Dermis blood vessel endothelial cell (primary cell): ENCODE measurements around the gene CFAP70. TPM values are rescaled to one million over a fixed set of nuclear protein-coding genes. Genes with fewer than 3 reads are reported as not detected.

Source experiments
- DNase-seq: peaks from one replicate; pipeline ENCODE4 v3.0.0; 2010
- total RNA-seq: library from RNA; depleted of rRNA; stranded (reverse); fragments of >200 nt; gene quantifications from 2 replicates; pipeline ENCODE4 v1.2.3, GENCODE V29; 2014

CFAP70 gene
- total RNA-seq, 1 donor from 2014 or later: 0.34 TPM

- peak; percentile 25 for DNase-seq
Observed at GRCh38 chr10:73251683-73252444, 106.8 kb downstream of the CFAP70 start.

DNA sequence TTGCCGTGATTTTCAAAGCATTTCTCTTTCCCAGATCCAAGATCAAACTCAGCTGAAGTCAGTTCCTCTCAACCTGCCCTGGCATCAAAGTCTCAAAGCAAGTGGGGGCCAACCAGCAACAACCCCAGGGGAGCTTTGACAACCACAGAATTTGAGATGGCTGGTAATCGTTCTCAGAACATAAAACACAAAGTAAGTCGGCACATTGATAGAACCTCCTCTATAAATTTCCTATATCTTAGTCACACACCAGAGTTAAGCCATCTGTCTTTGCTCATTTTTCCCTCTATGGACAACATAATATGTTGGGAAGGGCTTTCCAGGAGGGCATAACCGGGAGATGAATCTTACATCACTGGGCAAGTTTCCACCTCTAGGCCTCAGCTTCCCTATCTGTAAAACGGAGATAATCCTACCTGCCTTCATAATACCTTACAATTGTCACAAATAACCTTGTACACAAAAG is 110.4 kb downstream of the CFAP70 start:
- no peak for DNase-seq

- peak; percentile 6 for DNase-seq
Observed at GRCh38 chr10:73247509-73248258, 111.0 kb downstream of the CFAP70 start.

DNA sequence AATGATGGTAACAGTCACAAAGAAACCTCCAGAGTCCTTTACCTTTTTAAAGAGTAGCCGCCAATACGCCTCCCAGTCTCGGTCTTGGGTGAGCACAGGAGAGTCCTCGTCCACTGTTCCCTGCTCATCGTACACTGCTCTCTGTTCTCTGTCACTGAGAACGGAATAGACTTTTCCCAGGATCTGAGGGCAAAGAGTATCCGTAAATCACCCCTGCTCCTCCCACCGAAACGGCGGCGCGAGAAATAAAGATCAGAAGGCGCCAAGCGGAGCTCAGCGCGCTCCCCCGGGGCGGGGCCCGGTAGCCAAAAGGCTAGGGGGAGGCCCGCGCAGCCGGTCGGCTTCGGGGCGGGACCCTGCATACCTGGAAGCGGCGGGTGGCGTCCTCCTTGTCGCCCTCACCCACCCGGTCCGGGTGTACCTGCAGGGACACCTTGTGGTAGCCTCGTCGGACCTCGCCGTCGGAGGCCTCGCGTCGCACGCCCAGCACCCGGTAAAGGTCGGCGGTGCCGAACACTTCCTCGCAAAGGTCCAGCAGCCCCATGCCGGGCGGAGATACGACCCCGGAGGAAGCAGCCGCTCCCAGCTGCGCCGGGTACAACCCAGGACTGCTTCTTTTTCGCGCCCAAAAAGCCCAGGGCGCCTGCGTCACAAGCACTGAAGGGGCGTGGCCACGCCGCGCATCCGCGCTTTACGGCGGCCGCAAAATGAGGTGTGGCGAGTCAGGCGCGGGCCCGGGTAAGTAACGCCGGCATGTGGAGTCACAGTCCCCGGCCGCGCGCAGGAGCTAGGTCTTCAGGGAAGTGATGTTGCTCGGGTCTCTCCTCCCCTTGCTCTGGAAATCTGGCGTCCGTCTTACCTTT is 111.8 kb downstream of the CFAP70 start, which contains the start of gene DNAJC9:
TSS of gene DNAJC9 (minus strand) at position 610 of the 863 bp plus-strand sequence. CDS start at position 544, 66 bp downstream.
- DNase-seq: peak; percentile 97

DNA sequence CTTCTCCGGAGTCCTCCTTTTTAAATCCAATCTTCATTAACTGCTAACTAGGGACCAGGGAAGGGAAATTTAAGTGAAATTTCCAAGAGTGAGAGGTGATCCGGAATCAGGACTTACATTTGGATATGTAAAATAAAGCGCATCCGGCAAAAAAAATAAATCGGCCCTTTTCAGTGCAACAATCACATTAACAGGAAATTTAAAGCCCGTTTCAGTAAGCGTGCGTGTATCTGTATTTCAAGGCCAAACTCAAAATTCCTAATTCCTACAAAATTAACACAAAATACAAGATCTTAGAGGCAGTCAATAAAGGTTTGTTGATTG is 112.4 kb downstream of the CFAP70 start:
- DNase-seq: peak; percentile 21

- DNase-seq: peak; percentile 32
Observed at GRCh38 chr10:73244866-73245477, 113.7 kb downstream of the CFAP70 start.

- no peak for DNase-seq
Observed at GRCh38 chr10:73239908-73240307, 118.8 kb downstream of the CFAP70 start.

DNA sequence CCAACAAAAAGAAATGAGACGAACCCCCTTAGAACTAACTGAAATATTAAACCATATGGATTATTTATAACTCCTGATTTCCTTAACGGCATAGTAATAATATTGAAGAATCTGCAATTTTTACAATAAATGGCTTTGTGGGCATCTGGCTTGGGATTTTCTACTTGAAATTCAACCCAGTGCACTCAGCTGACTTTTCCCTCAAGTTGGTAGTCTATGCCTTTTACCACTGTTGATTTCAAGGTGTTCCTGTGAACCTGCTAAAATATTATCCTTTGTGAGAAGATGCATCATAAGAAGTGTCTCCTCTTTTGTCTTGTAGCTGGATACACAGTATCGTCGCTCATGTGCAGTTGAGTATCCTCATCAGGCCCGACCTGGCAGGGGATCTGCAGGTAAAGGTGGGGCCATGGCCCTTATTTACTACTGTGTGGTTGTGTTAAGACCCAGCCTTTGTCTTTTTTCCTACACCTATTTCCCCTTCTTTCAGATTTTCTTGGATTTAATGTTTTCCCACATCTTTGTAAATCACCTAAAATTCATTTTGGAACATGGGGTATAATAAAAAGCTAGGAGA is 119.6 kb downstream of the CFAP70 start:
- no peak for DNase-seq

DNA sequence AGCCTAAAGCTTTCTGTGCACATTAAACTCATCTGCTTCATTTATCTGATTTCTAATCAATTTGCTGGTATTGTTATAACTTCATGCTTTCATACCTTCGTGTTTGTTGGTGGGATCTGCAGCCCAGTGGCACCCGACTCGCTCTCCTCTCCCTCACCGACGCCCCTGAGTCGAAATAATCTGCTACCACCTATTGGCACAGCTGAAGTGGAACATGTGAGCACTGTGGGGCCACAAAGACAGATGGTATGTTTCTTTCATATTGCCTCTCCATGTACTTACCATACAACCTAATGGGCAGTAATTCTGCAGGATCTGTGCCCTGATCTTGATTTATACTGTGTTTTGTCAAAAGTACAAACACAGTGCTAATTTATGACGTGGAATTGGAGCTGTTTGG is 124.0 kb downstream of the CFAP70 start:
- DNase-seq: no peak

GRCh38 chr10:73233883-73234282 is 124.8 kb downstream of the CFAP70 start:
- no peak for DNase-seq

GRCh38 chr10:73232887-73233286 is 125.8 kb downstream of the CFAP70 start:
- DNase-seq: peak; percentile 24

DNA sequence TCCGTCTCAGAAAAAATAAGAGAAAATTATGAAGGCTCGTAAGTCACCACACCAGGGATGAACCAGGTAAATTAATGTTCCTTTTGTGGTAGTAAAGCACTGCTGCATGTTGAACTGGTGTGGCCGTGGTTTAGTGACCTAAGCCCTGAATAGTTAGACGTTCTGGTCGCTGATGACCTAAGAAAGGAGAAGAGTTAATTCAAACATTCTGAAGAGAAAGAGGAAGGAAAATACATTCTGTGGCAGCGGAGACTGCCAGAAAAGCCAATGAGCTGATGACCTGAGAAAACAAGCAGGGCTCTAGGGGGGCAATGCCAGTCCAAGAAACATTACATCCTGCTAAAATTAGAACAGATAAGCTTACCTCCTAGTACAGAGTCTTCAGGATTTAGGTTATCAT is 129.1 kb downstream of the CFAP70 start:
- DNase-seq: no peak

- DNase-seq: no peak
Observed at GRCh38 chr10:73228247-73228646, 130.4 kb downstream of the CFAP70 start.

DNA sequence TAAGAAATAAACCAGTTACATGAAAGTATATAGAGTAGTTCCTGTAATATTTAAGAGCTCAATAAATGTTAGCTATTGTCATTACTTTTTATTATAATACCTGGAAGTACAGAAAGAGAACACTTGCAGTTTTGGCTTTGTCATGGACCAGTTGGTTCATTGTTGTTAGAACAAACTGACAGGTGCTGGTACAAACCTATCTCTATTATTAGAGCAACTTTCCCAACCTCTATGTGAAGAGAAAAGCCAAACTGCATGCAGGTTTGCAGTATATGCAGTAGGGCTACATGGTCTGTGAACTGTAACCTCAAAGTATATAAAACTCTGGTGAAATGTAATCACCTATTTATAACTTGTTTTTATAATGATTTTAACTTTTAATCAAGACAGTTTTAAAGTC is 132.0 kb downstream of the CFAP70 start:
- DNase-seq: no peak

- peak; percentile 6 for DNase-seq
Observed at GRCh38 chr10:73225518-73225917, 133.1 kb downstream of the CFAP70 start.

- no peak for DNase-seq
Observed at GRCh38 chr10:73220989-73221388, 137.7 kb downstream of the CFAP70 start.

DNA sequence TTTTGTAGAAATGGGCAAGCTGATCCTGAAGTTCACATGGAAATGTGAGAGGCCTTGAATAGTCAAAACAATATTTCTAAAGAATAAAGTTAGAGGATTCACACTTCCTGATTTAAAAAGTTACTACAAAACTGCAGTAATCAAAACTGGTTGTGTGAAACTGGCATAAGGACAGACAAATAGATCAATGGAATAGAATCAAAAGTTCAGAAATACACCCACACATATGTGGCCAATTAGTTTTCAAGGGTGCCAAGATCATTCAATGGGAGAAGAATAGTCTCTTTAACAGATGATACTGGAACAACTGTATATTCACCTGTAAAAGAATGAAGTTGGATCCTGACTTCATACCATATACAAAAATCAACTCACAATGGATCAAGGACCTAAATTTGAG is 139.3 kb downstream of the CFAP70 start:
- no peak for DNase-seq

DNA sequence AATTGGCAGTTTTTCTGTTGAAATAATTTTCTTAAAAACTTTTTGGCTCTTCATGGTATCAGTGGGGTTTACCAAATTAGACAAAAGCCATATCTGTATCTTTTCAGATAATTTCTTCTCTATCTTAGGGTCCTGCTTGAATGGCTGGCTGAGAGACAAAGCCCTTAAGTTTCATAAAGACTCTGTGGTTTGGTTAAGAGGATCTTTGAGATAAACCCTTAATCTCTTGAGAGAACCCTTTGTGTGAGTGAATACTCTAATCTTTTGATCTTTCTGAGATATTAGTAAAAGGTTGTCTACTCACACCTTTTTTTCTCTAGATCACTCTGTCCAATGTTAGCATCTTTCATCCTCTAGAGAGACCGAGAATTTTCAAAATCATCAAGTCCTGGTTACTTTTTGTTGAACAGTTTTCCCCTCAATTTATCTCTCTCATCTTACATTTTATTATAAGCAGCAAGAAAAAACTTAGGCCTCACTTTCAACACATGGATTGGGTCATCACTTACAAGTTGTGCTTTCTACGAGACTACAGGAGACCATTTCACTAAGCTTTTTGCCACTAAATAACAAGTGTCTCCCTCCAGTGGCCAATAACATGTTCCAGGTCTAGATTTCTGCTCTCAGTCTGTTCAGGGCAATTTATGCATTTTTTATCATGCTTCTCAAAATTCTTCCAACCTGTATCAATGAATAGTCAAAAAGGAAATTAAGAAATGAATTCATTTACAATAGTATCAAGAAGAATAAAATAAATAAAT is 140.1 kb downstream of the CFAP70 start:
- DNase-seq: peak; percentile 64

DNA sequence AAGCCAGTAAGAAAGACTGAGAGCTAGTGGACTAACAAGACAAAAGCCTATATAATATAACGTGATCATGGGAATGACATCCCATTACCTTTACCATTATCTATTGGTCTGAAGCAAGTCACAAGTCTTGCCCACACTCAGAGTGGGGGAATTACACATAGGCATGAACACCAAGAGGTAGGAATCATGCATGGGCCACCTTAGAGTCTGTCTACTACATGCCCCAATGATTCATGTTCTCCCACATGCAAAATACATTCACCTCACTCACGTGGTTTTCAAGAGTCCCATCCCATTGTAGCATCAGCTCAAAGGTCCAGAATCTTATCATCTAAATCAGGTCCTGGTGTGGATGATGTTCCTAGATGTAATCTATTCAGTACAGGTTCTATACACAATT is 141.0 kb downstream of the CFAP70 start:
- no peak for DNase-seq

DNA sequence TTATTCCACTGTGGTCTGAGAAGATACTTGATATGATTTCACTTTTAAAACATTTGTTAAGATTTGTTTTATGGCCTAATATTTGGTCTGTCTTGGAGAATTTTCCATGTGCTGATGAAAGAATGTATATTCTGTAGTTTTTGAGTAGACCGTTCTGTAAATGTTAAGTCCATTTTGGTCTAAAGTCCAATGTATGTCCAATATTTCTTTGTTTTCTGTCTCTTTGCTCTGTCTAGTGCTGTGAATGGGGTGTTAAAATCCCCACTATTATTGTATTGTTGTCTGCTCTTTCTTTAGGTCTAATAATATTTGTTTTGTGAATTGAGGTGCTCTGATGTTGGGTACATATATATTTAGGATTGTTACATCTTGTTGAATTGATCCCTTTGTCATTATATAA is 142.9 kb downstream of the CFAP70 start:
- no peak for DNase-seq

DNA sequence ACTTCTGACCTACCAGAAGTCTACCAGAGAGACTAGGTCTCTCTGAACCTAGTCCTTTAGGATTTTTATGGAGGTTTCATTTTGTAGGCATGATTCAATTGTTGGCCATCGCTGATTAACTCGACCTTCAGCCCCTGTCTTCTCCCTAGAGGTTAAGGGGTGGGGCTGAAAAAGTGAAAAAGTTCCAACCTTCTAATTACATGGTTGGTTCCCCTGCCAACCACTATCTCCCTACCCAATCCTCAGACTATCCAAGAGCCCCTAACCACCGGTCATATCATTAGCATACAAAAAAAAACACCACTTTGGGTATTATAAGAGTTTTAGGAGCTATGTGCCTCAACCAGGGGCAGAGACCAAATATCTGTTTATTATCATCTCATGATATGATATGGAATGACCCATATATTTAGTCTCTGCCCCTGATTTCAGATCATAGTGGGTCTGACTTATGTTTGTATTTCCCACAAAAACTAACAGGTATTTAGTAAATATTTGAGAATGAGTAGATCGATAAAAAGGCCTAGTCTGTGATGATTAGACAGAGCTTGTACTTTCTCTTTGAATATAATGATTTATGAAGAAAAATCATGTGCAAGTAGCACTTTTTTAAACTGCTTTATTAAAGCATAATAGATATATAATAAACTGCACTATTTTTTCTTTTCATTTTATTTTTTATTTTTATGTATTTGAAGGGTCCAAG is 147.4 kb downstream of the CFAP70 start:
- no peak for DNase-seq
